Lower lobe of right lung (tissue), 2 donors: ENCODE measurements around the gene BNC2. TPM values are rescaled to one million over a fixed set of nuclear protein-coding genes. Genes with fewer than 3 reads are reported as not detected.

Experiments
- ATAC-seq, 2 donors: fragments of 200-7000 bp; cut with Tn5 transposase; one replicate each; pipeline ENCODE4 v1.9.1; 2020 to 2022; ENCODE audit warnings: mild to moderate bottlenecking in 2 of 2, moderate library complexity in 2 of 2
- DNase-seq: peaks from one replicate; pipeline ENCODE4 v3.0.0-alpha.2; 2020
- H3K27ac ChIP-seq: fragments of 200-600 bp; one replicate; pipeline ENCODE4 v1.8.0; 2022
- H3K27me3 ChIP-seq: fragments of 200-600 bp; one replicate; pipeline ENCODE4 v1.8.0; 2022; ENCODE audit warnings: low read depth
- H3K36me3 ChIP-seq: fragments of 200-600 bp; one replicate; pipeline ENCODE4 v1.8.0; 2022; ENCODE audit warnings: mild to moderate bottlenecking
- H3K4me1 ChIP-seq: fragments of 200-600 bp; one replicate; pipeline ENCODE4 v1.8.0; 2022
- H3K4me3 ChIP-seq: fragments of 200-600 bp; one replicate; pipeline ENCODE4 v1.8.0; 2022; ENCODE audit warnings: mild to moderate bottlenecking
- H3K9me3 ChIP-seq: fragments of 200-600 bp; one replicate; pipeline ENCODE4 v1.8.0; 2022
- intact Hi-C: fragments of 100-400 bp; cut with DNase I; formaldehyde crosslinking; loops from one replicate; pipeline ENCODE4 v1.11.0; 2022
- total RNA-seq: library from RNA; stranded (reverse); fragmentation: NEBNext Ultra II Directional; extraction: Animal tissue kit (Norgen Biotek cat#: 25700); gene quantifications from one replicate; pipeline ENCODE4 v1.2.1, GENCODE V29; 2021
- TF ChIP-seq, protein P1 (sequence below): fragments of 200-600 bp; IDR thresholded peaks from one replicate; pipeline ENCODE4 v1.8.0; 2022; ENCODE audit warnings: antibody characterized with exemption, mild to moderate bottlenecking
- donor health status: DM: no; HTN: yes; CAD: no; lungs with severe emphysema.

The BNC2 gene
- total RNA-seq, 1 donor from 2014 or later: 15.0 TPM

DNA sequence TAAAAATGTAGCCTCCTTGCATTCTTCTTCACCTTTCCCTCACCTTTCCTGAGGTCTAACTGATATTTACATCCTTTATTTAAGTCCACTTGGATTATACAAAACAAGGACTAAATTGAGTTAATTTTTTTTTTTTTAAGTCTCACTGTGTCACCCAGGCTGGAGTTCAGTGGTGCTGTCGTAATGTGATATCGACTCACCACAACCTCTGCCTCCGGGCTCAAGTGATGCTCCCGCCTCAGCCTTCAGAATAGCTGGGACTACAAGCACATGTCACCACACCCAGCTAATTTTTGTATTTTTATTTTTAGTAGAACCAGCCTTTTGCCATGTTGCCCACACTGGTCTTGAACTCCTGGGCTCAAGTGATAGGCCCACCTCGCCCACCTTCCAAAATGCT is 195.3 kb downstream of the BNC2 start:
- Histone ChIP-seq H3K4me3 (no peak overlapping the region), H3K4me1 (no peaks in the 10 kb centered on the region), H3K27me3 (no peaks in the 10 kb centered on the region), H3K27ac (no peak overlapping the region), H3K9me3 (no peaks in the 10 kb centered on the region), H3K36me3 (no peaks in the 10 kb centered on the region)
- intact Hi-C loops: no loop called here
- TF ChIP-seq, protein P1, sequence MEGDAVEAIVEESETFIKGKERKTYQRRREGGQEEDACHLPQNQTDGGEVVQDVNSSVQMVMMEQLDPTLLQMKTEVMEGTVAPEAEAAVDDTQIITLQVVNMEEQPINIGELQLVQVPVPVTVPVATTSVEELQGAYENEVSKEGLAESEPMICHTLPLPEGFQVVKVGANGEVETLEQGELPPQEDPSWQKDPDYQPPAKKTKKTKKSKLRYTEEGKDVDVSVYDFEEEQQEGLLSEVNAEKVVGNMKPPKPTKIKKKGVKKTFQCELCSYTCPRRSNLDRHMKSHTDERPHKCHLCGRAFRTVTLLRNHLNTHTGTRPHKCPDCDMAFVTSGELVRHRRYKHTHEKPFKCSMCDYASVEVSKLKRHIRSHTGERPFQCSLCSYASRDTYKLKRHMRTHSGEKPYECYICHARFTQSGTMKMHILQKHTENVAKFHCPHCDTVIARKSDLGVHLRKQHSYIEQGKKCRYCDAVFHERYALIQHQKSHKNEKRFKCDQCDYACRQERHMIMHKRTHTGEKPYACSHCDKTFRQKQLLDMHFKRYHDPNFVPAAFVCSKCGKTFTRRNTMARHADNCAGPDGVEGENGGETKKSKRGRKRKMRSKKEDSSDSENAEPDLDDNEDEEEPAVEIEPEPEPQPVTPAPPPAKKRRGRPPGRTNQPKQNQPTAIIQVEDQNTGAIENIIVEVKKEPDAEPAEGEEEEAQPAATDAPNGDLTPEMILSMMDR: no peak
- ATAC-seq (no peak), DNase-seq (no peak)

DNA sequence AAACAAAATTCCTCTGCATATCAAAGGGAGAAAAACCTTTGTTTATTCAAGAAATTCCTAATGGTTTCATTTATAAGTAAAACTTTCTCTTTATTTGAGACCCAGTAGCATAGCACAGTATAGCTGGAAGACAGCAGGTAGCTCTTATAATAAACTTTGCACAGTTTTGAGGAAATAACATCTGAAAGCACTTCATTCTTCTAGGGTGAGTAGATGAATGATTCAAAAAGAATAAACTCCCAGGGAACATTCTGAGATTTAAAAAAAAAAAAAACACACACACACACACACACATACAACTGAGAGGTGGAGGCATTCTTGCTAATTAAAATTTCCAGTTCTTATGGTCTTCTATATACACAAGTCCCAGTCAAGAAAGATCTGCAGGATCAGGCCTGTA is 197.3 kb downstream of the BNC2 start:
- intact Hi-C loops: no loop called here
- no peaks in the 10 kb centered on the region for H3K9me3 ChIP-seq
- H3K4me3 ChIP-seq: no peak overlapping the region
- H3K4me1 ChIP-seq: no peaks in the 10 kb centered on the region
- ATAC-seq (no peak), DNase-seq (no peak)
- TF ChIP-seq, protein P1: no peak
- no peaks in the 10 kb centered on the region for H3K27me3 ChIP-seq
- no peaks in the 10 kb centered on the region for H3K36me3 ChIP-seq
- no peak overlapping the region for H3K27ac ChIP-seq

DNA sequence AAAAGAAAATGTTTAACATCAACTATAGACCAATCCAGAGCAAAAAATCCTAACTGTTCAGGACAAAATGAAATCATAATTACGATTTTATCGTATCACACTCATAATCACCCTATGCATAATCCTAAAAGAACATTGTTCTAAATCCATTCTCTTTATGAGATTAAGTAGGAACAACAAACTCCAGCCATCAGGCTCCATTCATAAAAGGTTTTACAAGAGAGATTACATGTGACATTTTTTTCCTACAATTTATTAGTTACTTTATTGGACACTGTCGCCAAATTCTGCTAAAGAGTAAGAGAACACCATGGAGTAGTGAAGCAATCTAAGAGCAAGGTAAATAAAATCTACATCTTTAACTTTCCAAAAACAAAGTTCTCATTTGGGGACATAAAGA is 198.0 kb downstream of the BNC2 start:
- TF ChIP-seq, protein P1: no peak
- no peaks in the 10 kb centered on the region for H3K36me3 ChIP-seq
- intact Hi-C loops: no loop called here
- no peak for DNase-seq
- H3K4me3 ChIP-seq: no peak overlapping the region
- no peak for ATAC-seq
- H3K4me1 ChIP-seq: no peaks in the 10 kb centered on the region
- H3K27ac ChIP-seq: no peak overlapping the region
- H3K27me3 ChIP-seq: no peaks in the 10 kb centered on the region
- H3K9me3 ChIP-seq: no peaks in the 10 kb centered on the region

DNA sequence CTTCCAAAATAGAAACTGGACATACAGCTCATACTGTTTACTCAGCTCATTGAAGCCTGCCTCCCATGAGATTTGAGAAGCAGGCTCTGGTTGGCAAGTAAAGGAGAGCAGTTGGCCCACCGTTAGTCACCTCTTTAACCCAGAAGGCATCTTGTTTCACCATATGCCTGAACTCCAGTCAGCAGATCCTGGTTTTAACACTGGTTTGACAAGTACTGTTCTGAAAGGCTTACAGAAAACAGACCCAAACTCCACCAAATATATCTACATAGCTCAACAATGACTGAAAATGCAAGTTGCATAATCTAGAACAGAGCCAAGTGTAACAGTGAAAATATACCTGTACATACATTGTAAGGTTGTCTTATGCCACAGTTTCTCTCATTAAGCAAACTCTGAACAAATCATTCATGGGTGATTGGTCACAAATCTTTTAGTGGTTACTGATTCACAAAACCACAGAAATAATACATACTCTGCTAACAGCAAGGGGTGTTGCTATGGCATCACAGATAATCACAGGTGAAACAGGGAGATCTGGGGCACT is 198.8 kb downstream of the BNC2 start:
- TF ChIP-seq, protein P1: no peak
- intact Hi-C loops: no loop called here
- Histone ChIP-seq H3K4me3 (no peak overlapping the region), H3K27ac (no peak overlapping the region), H3K27me3 (no peaks in the 10 kb centered on the region), H3K9me3 (no peaks in the 10 kb centered on the region), H3K4me1 (no peaks in the 10 kb centered on the region), H3K36me3 (no peaks in the 10 kb centered on the region)
- ATAC-seq: no peak
- DNase-seq: no peak

DNA sequence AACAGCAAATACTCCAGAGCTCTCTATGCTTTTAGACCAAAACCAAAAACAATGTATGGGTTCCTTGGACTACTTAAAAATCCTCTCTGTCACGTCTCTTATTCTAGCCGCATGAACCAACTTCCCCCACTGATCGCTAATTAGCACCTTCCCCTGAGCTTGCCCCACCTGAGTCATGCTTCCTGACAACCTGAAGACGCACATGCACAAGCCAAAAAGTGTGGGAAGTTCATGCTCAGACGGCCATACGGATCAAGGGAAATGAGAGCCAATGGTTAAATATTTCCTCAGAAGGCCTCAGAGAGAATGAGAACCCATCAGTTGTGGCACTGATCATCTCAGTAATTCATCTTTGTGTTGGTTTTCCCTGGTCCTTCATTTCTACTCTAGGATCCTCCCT is 199.7 kb downstream of the BNC2 start:
- ATAC-seq (no peak), DNase-seq (no peak)
- intact Hi-C loops: no loop called here
- no peaks in the 10 kb centered on the region for H3K36me3 ChIP-seq
- H3K27ac ChIP-seq: no peak overlapping the region
- H3K27me3 ChIP-seq: no peaks in the 10 kb centered on the region
- TF ChIP-seq, protein P1: no peak
- H3K4me3 ChIP-seq: no peak overlapping the region
- no peaks in the 10 kb centered on the region for H3K4me1 ChIP-seq
- H3K9me3 ChIP-seq: no peaks in the 10 kb centered on the region
